Left kidney (tissue), 2 donors: ENCODE results near the gene CAMTA2. TPM values are rescaled to one million over a fixed set of nuclear protein-coding genes. Genes with fewer than 3 reads are reported as not detected.
A peak's percentile ranks its signal among the peaks of the same experiment; 100 is the strongest.

Experiments used
- DNase-seq: peaks from one replicate; pipeline ENCODE4 v3.0.0-alpha.2; 2013
- polyA plus RNA-seq: library from polyadenylated mRNA; unstranded; fragments of 120-200 nt; gene quantifications from one replicate; pipeline ENCODE4 v1.2.1, GENCODE V29; 2013; ENCODE audit not compliant: insufficient read length

Gene CAMTA2
- polyA plus RNA-seq, 1 donor, result 31.7 TPM

DNA sequence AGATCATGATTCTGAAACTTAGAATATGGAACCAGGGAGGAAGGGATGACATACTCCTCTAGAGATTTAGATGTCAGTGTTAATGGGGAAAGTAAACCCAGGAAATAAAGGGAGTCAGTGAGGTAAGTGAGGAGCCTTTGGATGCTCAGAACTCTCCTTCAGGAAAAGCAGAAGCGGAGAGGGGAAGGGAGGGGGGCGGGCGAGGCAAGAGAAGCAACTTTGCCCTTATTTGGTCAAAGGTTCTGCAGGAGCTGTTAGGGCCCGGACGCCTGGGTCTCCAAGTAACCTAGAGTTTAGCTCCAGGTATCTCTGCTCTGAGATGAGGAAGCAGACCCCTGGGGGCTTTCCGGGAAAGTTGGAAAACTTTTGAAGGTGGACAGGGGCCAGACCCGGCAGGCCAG lies 40.5 kb downstream of the CAMTA2 start:
- no peak for DNase-seq

DNA sequence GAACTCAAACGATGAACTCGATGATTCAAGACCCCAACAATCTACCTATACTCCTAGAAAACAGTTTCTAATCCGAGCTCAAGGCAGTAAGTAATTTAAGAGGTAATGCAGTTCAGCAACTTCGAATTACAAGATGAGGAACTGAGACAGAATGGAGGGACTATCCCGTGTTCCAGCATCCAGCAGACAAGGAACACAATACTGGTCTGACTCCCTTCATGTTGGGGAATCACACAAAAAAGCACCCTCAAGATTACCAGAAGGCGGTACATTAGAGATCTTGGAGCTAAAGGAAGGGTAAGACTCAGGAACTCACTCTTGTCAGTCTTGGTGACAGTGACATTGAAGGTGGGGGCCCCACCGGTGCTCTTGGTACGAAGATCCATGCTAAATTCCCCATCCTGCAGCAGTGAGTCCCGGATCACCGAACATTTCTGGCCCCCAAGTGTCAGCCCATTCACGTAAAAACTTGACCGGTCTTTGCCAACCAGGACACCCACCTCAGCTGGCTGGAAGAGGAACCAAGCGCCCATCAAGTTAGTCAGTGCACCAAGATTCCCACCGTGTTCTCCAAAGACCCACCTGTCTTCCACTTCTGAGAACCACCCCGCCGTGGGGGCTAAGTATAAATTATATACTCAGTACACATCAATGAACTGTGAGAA lies 41.0 kb downstream of the CAMTA2 start:
- DNase-seq, result no peak

DNA sequence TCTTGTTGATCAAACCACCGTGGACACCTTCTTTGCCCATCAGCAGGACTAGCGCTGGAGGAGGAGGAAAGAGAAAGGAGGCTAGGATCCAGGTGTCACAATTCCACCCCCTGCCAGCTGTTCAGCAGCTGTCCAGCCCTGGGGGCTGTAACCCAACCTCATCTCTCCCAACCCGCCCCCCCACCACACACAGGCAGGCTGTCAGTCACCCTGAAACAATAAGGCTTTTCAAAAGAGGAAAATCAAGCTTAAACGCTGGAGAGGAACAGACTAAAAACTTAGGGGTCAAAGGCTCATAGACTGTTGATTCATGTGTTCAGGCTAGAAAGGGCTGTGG lies 41.6 kb downstream of the CAMTA2 start:
- no peak for DNase-seq

DNA sequence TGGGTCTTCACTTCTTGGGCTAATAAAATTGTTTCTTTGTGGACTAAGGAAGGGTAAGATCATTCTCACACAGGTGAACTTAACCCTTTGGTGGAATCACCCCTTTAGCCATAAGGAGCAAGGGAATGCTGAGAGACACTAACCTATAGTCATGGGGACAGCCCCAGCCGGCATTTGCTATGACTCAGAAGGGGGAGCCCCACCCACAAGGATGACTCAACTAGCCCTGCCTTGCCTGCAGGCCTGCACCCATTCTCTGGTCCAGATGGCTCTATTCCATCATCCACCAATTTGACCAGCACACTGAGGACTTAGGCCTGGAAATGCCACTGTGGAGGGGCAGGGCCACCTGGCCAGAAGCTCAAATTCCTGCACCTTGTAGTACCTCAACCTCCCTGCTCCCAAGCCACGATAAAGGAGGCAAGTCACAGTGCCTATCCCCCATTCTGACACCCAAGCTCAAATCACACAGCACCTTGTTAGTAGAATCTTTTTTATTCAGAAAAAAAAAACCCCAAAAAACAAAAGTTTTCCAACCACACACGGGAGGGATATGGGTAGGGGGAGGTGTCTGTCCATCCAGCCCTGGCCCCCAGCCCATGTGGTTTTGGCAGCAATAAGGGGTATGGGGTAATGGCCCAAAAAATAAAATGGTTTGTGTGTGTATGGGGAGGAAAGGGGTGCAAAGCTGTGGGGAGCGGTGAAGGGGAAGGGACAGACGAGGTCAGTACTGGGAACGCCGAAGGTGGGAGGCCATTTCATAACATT lies 42.1 kb downstream of the CAMTA2 start:
- no peak for DNase-seq

DNA sequence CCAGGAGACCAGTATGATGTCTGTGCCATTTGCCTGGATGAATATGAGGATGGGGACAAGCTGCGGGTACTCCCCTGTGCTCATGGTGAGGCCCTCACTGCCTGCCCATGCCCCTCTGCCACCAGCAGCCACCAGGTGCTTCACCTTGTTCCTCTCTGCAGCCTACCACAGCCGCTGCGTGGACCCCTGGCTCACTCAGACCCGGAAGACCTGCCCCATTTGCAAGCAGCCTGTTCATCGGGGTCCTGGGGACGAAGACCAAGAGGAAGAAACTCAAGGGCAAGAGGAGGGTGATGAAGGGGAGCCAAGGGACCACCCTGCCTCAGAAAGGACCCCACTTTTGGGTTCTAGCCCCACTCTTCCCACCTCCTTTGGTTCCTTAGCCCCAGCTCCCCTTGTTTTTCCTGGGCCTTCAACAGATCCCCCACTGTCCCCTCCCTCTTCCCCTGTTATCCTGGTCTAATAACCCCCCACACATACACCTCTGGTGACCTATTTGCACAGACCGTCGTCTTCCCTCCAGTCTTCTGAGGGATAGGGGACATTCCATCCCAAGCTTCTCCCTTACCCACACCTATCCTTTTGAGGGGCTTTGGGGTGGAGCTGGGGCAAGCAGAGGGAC lies 42.8 kb downstream of the CAMTA2 start:
- no peak for DNase-seq

DNA sequence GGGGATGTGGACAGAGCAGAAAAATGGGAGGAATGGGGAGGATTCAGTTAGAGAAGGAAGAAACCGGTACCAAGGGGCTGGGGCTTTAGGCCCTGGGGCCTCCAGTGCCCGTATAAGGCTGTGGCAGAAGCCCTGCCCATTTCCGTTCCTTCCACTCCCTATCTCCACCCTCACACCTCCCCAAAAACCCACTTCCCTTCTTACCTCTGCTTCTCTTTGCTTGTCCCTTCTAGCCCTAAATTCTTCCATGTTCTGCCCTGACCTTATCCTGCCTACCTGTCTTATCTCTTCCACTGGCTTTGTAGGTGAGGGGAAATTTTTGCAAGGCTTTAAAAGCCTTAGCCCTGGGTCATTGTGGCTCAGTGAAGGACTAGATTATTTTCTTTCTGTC lies 43.3 kb downstream of the CAMTA2 start:
- no peak for DNase-seq

DNA sequence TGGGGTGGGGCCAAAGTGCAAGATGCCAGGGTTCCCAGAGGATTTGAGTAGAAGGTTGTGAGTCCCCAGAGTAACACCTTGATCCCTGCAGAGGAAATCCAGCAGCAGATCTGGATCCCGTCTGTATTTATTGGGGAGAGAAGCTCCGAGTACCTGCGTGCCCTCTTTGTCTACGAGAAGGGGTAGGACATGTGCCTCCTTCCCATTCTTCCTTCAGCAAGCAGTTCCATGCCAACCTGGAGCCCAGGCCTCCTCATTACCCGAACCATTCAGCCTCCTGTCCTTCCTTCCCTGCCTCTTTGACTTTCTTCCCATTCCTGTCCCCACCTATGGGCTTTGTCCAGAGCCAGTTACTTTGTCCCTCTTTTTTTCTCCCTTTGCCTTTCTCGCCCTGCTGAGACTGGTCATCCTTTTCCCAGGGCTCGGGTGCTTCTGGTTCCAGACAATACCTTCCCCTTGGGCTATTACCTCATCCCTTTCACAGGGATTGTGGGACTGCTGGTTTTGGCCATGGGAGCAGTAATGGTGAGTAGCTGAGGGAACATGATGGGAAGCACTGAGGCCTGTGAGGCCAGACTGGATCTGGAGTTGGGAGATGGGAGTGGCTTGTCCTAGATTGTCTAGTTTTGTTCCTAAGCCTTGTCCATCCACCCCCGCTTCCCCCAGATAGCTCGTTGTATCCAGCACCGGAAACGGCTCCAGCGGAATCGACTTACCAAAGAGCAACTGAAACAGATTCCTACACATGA lies 44.5 kb downstream of the CAMTA2 start:
- DNase-seq, result no peak

DNA sequence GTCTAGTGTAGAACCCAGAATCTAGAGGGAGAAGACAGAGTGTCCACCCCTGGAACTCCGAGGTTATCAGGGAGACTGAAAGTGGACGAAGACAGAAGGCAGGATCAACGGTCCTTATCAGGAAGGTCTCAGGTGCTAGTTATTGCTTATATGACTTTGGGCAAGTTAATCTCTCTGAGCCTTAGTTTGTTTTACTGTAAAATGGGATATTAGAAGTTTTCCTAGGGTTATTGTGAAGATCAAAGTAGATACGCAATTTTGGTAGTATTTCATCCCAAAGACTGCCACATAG lies 46.2 kb downstream of the CAMTA2 start:
- DNase-seq, result no peak

DNA sequence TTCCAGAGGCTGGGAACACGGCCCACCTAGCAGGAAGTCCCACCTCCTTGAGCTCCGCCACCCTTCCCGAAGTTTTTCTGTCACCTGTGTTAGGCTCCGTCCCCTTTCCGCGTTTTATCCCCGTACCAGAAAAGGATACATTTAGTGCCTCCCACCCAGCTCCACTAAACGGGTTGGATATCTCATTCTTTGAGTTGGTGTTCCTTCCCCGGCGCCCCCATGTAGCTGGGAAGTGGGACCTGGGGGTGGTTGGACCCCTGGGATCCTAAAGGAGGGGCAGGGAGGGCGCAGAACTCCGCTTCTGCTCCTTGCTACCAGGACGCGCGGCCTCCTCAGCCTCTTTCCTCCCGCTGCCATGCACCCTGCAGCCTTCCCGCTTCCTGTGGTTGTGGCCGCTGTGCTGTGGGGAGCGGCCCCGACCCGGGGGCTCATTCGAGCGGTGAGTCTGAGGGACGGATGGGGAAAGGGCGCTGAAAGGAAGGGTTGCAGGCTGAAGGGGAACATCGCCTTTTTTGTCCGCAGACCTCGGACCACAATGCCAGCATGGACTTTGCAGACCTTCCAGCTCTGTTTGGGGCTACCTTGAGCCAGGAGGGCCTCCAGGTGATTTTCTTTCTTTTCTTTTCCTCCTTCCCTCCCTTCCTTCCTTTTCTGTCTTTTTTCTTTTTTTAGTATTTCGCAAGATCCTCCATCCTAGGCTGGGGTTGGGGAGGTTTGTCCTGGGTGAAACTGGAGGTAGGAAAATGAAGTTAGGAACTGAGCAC lies 46.7 kb downstream of the CAMTA2 start:
- no peak for DNase-seq

DNA sequence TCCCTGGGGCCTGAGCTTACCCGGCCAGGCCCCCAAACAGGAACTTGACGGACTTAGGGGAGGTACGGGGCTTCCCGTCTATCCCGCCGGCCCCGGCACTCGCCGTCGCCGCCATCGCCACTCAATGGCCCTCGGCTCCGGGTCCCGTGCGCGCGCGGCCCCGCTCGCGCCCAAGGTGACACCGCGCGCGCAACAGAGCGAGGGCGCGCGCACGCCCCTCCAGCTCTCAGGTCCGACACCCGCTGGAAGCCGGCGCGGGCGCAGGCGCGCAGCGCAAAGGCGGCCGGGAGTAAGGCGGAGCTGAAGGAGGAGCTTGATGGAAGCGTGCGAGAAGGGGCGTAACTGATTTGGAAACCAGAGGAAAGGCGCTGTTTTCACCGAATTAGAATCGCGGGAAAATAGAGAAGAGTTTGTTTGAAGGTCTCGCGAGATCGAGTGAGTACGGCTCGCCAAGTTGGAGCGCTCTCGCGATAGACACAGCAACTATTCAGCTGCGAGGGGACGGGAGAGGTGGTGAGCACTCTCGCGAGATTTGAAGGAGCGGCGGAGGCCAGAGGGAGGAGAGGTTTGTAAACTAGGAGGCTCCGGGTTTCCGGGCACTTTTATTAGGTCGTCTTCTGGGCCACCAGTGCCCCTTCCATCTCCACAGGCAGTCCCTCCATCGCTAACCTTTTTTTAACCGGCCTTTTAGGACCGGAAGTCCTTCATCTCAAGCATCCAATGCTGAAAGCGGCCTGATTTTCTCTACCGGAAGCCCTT lies 47.5 kb downstream of the CAMTA2 start, which contains the start of the genes RNF167 and SLC25A11:
Gene RNF167, plus strand, starts transcription at position 473 of the 759 bp plus-strand sequence. CDS start 642 bp downstream, outside the sequence.
Gene SLC25A11, minus strand, starts transcription at position 251 of the 759 bp plus-strand sequence. Its CDS starts 136 bp downstream, at position 115.
- peak; percentile 100 for DNase-seq

DNA sequence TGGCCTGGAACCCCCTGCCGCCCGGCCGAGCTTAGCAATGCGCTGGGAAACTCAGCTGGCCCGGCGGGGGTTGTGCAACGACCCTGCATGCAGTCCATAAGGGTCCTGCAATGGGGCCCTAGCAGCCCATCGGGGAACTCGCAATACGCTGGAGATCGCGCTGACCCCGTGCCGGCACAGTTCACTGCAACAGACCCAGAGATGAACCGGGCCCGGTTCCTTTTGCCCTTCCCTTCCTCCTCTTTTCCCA lies 48.0 kb downstream of the CAMTA2 start:
- DNase-seq, result no peak

DNA sequence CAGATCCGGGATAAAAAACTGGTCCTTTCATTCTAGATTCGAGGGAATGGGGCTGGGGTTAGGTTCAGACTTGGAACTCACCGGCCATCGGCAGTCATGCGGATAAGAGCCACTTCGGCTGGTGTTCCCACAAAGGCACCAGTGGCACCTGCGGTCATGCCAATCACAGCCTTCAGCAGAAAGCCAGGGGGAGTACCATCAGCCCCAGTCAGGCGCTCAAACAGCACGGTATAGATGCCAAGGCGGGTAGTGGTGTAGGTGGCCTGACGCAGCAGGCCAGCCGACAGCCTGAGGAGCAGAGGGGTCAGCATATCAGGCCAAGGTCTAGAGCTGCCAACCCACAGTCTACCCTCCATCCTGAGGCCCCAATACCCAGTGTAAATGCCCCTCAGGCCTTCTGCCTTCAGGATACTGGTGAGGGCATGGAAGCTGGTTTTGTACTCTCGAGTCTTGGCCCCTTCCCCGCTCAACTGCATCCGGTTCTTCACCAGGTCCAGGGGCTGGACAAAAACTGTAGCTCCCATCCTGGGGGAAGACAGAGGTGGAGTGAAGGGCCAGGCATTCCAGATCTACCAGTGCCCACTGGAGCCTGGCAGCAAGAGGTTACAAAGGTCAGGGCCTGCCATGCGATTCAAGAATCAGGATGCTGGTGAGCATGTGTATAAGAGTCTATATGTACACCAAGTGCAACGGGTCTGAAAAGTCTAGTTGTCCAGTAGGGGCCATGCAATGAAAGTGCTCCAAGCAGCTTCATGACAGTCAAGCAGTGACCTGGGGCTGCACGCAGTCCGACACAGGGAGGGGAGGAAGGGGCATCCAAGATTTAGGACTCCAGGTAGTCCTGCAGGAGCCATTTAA lies 48.6 kb downstream of the CAMTA2 start:
- DNase-seq, result no peak

DNA sequence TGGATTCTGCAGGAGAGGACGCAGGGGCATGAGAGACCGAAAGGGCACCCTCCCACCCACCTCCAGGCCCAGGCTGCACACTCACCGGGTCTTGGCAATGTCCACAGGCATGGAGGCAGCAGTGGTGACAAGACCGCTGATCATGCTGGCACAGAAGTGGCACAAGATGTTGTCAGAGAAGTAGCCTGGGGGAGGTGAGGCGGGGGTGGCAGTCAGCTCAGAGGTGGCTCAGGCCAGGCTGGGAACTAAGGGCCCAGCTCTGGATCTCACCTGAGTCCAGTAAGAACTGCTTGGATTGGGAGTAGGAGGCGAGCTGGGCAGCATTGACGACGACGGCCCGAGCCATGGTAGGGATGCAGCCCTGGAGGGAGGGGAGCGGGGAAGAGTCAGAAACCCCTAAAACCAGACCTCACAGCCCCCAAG lies 49.4 kb downstream of the CAMTA2 start:
- no peak for DNase-seq

DNA sequence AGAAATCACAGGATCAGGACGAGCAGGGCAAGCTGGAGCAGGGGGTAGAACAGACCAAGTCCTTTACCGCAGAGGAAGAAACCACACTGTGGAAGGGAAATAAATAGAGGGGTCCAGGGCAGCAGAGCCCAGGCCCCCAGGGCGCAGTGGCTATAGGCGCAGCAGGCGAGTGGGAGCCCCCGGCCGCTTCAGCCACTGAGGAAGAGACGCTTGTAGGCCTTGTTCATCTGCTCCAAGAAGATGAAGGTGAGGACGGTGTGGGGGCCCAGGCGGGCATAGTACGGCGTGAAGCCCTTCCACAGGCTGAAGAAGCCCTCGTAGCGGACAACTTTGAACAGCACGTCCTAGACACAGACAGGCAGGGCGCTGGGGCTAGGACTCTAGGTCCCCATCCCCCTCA lies 49.9 kb downstream of the CAMTA2 start:
- DNase-seq, result no peak

DNA sequence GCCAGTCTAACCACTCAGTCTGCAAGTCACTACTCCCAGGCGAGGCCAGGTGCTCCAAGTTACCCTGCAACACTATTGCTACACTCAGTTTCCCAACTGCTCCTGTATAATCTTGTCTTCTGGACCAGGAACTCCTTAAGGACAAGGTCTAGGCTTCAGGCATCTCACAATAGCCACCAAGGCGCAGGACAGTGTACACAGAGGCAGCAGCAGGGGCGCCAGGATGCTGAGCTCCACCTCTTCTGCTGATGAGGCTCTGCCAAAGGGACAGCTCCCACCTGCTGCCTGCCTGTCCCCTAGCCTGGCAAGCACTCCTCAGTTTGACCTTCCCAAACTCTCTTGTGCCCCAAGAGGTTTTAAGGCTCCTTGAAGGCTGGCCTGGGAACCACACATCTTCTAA lies 51.0 kb downstream of the CAMTA2 start:
- DNase-seq, result no peak

DNA sequence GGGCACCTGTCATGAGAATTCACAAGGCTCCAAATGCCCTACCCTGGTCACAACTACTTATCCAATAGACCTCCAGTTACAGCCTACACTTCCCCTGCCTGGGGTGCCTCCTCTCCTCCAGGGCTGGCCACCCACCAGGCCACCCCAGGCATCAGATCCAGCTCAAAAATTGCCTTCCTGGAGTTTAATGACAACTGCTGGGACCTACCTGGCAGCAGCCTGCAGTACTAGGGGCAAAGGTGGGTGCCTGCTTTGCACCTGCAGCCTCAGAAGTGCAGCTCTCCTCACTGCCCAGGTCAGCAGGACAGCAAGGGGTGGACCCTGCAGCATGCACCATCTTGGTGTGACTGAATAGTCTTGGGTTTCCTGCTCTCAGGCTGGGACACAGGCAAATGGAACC lies 51.8 kb downstream of the CAMTA2 start:
- DNase-seq, result no peak

DNA sequence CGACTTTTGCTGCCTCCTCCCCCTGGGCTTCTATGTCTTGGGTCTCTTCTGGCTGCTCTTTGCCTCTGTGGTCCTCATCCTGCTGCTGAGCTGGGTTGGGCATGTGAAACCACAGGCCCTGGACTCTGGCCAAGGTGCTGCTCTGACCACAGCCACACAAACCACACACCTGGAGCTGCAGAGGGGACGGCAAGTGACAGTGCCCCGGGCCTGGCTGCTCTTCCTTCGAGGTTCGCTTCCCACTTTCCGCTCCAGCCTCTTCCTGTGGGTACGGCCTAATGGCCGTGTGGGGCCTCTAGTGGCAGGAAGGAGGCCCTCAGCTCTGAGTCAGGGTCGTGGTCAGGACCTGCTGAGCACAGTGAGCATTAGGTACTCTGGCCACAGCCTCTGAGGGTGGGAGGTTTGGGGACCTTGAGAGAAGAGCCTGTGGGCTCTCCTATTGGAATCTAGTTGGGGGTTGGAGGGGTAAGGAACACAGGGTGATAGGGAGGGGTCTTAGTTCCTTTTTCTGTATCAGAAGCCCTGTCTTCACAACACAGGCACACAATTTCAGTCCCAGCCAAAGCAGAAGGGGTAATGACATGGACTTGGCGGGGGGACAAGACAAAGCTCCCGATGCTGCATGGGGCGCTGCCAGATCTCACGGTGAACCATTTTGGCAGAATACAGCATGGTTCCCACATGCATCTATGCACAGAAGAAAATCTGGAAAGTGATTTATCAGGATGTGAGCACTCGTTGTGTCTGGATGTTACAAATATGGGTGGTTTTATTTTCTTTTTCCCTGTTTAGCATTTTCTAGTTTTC lies 53.1 kb downstream of the CAMTA2 start:
- DNase-seq, result no peak

DNA sequence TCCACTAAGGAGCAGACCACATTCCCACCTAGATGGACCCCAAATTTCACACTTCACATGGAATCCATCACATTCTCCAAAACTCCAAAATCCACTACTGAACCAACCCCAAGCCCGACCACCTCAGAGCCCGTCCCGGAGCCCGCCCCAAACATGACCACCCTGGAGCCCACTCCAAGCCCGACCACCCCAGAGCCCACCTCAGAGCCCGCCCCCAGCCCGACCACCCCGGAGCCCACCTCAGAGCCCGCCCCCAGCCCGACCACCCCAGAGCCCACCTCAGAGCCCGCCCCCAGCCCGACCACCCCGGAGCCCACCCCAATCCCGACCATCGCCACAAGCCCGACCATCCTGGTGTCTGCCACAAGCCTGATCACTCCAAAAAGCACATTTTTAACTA lies 53.8 kb downstream of the CAMTA2 start:
- no peak for DNase-seq

DNA sequence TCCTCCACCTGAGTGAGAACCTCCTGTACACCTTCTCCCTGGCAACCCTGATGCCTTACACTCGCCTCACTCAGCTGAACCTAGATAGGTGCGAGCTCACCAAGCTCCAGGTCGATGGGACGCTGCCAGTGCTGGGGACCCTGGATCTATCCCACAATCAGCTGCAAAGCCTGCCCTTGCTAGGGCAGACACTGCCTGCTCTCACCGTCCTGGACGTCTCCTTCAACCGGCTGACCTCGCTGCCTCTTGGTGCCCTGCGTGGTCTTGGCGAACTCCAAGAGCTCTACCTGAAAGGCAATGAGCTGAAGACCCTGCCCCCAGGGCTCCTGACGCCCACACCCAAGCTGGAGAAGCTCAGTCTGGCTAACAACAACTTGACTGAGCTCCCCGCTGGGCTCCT lies 54.7 kb downstream of the CAMTA2 start:
- DNase-seq, result no peak

DNA sequence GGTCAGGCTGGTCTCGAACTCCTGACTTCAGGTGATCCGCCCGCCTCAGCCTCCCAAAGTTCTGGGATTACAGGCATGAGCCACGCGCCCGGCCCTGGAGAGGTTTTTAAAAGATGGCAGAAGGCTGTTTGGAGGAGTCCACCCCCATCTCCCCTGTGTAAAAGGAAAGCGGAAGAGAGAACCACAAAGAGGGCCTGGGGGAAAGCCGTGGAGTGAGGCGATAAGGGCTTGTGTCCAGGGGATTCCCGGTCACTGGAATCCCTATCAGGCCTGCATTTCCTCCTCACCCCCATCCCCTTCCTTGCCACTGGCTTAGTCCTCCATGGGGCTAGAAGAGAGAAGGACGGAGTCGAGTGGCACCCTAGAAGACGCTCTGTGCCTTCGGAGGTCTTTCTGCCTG lies 55.5 kb downstream of the CAMTA2 start, which contains the start of gene GP1BA:
Gene GP1BA, plus strand, starts transcription at position 315 of the 400 bp plus-strand sequence. CDS start 328 bp downstream, outside the sequence.
- no peak for DNase-seq
